DOHH2 (cell line): ENCODE results near the gene CAMK2N1.

Experiments
- H3F3A ChIP-seq: fragments of 200-600 bp; sonication (generic), shearing (Covaris generic); 2 replicates; pipeline ENCODE4 v1.6.0; 2016; ENCODE audit warnings: antibody characterized with exemption, mild to moderate bottlenecking; ENCODE audit not compliant: control insufficient read depth, insufficient read depth
- H3K27ac ChIP-seq: fragments of 200-600 bp; sonication (generic); 2 replicates; pipeline ENCODE4 v1.5.1; 2014; ENCODE audit warnings: low read depth, mild to moderate bottlenecking, low read length, moderate library complexity
- H3K27me3 ChIP-seq: fragments of 200-600 bp; sonication (generic); 2 replicates; pipeline ENCODE4 v1.6.1; 2014; ENCODE audit warnings: mild to moderate bottlenecking, low read length, mixed read lengths; ENCODE audit not compliant: control insufficient read depth
- H3K36me3 ChIP-seq: fragments of 200-600 bp; sonication (generic); 2 replicates; pipeline ENCODE4 v1.6.1; 2014; ENCODE audit warnings: mild to moderate bottlenecking, low read length, moderate library complexity, mixed read lengths; ENCODE audit not compliant: control insufficient read depth
- H3K4me1 ChIP-seq: fragments of 200-600 bp; sonication (generic); 2 replicates; pipeline ENCODE4 v1.6.1; 2014; ENCODE audit warnings: mild to moderate bottlenecking, low read length, mixed read lengths; ENCODE audit not compliant: control insufficient read depth
- H3K4me2 ChIP-seq: fragments of 200-600 bp; sonication (generic); 2 replicates; pipeline ENCODE4 v1.6.0; 2014; ENCODE audit warnings: mild to moderate bottlenecking, low read length, moderate library complexity
- H3K4me3 ChIP-seq: fragments of 200-600 bp; sonication (generic); 2 replicates; pipeline ENCODE4 v1.5.1; 2014; ENCODE audit warnings: mild to moderate bottlenecking, low read length, mixed read lengths
- H3K79me2 ChIP-seq: fragments of 200-600 bp; sonication (generic); 2 replicates; pipeline ENCODE4 v1.6.1; 2014; ENCODE audit warnings: mild to moderate bottlenecking, low read length, mixed read lengths; ENCODE audit not compliant: control insufficient read depth
- H3K9me2 ChIP-seq: fragments of 200-600 bp; sonication (generic); replicated peaks from 2 replicates; pipeline ENCODE4 v1.6.1; 2014; ENCODE audit warnings: mild to moderate bottlenecking, low read length, mixed read lengths; ENCODE audit not compliant: control insufficient read depth
- H3K9me3 ChIP-seq: fragments of 200-600 bp; sonication (generic); 2 replicates; pipeline ENCODE4 v1.6.1; 2014; ENCODE audit warnings: antibody characterized with exemption, low read length, mixed read lengths; ENCODE audit not compliant: control insufficient read depth, insufficient read depth
- H4K20me1 ChIP-seq: fragments of 200-600 bp; sonication (generic); 2 replicates; pipeline ENCODE4 v1.6.0; 2014; ENCODE audit warnings: low read depth, mild to moderate bottlenecking, antibody characterized with exemption, low read length, moderate library complexity; ENCODE audit not compliant: control insufficient read depth, insufficient read depth
- EZH2phosphoT487 ChIP-seq: fragments of 200-600 bp; sonication (generic); IDR thresholded peaks from 2 replicates; pipeline ENCODE4 v1.6.1; 2017; ENCODE audit warnings: borderline replicate concordance, mild to moderate bottlenecking, antibody characterized with exemption, low read length, moderate library complexity, mixed read lengths
- TF ChIP-seq, protein P1 (sequence below): fragments of 200-600 bp; sonication (generic); IDR thresholded peaks from one replicate; pipeline ENCODE4 v1.5.1; 2014; ENCODE audit warnings: antibody characterized with exemption, mild to moderate bottlenecking, low read depth, low read length; ENCODE audit not compliant: poor library complexity, severe bottlenecking

The CAMK2N1 gene

DNA sequence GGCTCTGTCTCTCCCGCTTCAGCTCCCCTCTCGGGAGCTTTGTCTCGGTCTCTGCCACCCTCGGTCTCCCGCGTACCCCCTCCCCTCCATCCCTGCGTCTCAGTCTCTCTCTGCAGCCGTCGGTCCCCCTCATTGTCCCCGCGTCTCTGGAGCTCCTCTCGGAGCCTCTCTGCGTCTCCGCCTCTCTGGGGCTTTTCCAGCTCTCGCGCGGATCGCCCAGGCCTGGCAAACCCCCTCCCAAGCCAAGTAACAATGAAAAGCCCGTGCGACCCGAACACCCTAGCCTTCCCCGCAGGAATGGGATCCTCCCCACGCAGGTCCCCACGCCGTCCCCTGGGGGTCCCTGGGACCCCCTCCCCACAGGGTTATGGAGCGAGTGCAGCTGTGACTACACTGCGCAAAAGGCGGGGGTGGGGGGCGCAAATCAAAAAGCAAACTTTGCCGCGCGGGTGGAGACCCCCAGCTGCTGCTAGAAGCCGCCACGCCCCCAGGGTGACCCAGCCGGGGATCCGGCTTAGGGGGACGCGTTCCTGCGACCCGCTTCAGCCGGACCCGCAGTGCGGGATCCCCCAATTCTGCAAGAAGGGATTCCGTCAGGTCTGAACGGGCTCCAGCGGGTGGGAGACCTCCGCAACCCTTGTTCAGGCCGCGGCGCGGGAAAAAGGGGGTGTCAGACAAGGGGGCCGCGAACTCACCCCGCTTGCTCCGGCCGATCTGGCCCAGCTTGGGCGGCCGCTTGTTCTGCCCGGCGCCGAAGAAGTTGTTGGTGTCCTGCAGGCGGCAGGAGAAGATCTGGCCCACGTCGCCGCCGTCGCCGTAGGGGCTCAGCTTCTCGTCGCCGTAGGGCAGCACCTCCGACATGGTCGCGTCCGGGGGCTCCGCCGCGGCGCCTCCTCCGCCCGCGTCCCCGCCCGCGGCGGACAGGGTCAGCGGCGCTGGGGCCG is 1.2 kb downstream of the CAMK2N1 start:
- no peaks in the 10 kb centered on the region for H4K20me1 ChIP-seq

DNA sequence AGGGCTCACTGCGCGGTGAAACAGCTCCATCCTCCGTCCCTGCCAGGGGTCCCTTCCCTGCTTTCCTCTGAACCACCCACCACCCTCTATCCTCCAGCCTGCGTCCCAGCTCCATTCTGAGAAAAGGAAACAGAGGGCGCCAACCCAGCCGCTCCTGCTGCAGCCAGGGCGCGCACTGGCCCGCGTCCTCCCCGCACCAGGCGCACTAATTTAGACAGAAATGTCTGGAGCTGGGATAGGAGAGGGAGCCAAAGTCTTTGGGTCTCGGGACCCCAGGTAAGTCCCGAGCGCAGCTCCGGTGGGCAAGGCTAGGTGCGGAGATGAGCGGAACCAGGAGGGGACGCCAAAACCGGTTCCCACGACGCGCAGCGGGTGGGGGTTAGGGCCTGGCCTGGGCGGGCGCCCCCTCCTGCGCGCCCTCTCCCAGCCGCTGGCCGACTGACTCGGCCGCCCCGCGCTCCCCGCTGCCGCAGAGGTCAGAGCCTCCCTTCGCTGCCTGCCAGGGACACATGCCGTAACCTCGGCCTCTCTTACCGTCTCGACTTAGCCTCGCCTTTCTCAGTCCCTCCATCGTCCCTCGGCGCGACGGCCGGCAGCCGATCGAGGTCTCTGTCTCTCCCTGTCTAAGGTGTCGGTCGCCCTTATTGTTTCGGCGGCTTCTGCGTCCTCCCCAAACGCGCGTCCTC is 2.0 kb downstream of the CAMK2N1 start:
- Histone ChIP-seq H4K20me1 (no peaks in the 10 kb centered on the region), H3K27me3 (peaks cover 77% of the 10 kb centered on the region), H3F3A (no peaks in the 10 kb centered on the region), H3K9me2 (no peaks in the 10 kb centered on the region), H3K79me2 (no peaks in the 10 kb centered on the region), H3K36me3 (no peaks in the 10 kb centered on the region), H3K9me3 (no peaks in the 10 kb centered on the region), H3K4me2 (no peak overlapping the region), H3K4me3 (no peak overlapping the region), H3K27ac (no peak overlapping the region), H3K4me1 (0 out of 2 replicates have a peak, but pooled peaks cover 2% of the 10 kb centered on the region)
- no peak for TF ChIP-seq EZH2phosphoT487
- TF ChIP-seq, protein P1, sequence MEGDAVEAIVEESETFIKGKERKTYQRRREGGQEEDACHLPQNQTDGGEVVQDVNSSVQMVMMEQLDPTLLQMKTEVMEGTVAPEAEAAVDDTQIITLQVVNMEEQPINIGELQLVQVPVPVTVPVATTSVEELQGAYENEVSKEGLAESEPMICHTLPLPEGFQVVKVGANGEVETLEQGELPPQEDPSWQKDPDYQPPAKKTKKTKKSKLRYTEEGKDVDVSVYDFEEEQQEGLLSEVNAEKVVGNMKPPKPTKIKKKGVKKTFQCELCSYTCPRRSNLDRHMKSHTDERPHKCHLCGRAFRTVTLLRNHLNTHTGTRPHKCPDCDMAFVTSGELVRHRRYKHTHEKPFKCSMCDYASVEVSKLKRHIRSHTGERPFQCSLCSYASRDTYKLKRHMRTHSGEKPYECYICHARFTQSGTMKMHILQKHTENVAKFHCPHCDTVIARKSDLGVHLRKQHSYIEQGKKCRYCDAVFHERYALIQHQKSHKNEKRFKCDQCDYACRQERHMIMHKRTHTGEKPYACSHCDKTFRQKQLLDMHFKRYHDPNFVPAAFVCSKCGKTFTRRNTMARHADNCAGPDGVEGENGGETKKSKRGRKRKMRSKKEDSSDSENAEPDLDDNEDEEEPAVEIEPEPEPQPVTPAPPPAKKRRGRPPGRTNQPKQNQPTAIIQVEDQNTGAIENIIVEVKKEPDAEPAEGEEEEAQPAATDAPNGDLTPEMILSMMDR: no peak

More for the DNA sequence above, 1.2 kb downstream of the CAMK2N1 start:
- H3K4me2 ChIP-seq: no peak overlapping the region
- no peak for TF ChIP-seq EZH2phosphoT487
- TF ChIP-seq, protein P1: no peak
- no peaks in the 10 kb centered on the region for H3F3A ChIP-seq
- H3K79me2 ChIP-seq: no peaks in the 10 kb centered on the region
- H3K36me3 ChIP-seq: no peaks in the 10 kb centered on the region
- H3K27me3 ChIP-seq: peaks cover 72% of the 10 kb centered on the region
- H3K4me1 ChIP-seq: 0 out of 2 replicates have a peak, but pooled peaks cover 2% of the 10 kb centered on the region
- H3K4me3 ChIP-seq: no peak overlapping the region
- no peaks in the 10 kb centered on the region for H3K9me3 ChIP-seq
- H3K27ac ChIP-seq: no peak overlapping the region
- no peaks in the 10 kb centered on the region for H3K9me2 ChIP-seq

DNA sequence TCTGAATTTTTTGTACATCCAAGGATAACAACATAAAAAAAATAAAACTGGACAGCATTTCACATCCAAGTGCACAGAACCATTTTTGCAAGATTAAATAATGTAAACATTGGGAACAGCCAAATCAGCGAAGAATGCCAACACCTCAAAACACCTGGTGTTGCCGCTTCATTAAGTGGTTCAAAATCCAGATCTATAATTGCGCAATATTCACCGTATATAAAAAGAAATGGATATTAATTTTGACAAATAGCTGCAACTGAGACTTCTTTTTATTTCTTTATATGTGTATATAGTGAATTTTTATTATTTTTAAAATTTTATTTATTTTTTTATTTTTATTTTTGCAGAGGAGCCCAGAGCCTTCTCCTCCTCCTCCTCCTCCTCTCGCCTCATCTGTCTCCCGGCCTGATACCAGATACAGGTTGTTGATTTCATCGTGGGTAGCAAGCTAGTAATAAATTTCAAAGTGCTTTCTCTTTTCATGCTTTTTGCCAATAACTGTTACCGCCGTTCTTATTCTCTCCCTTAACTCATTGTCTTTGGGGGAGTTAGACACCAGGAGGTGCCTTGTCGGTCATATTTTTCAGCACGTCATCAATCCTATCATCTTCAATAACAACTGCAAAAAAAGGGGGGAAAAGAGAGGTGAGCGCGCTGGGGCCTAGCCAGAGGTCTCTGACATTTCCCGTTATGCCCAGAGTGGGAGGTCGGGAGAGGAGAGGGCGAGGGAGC is 2.7 kb downstream of the CAMK2N1 start:
- Histone ChIP-seq H3K4me3 (no peak overlapping the region), H3K4me1 (0 out of 2 replicates have a peak, but pooled peaks cover 2% of the 10 kb centered on the region), H3K36me3 (no peaks in the 10 kb centered on the region), H3K27me3 (peaks cover 76% of the 10 kb centered on the region), H3K4me2 (no peak overlapping the region), H3F3A (no peaks in the 10 kb centered on the region), H3K9me3 (no peaks in the 10 kb centered on the region), H3K79me2 (no peaks in the 10 kb centered on the region), H3K27ac (no peak overlapping the region), H4K20me1 (no peaks in the 10 kb centered on the region), H3K9me2 (no peaks in the 10 kb centered on the region)
- no peak for TF ChIP-seq EZH2phosphoT487
- TF ChIP-seq, protein P1: no peak
